ENCODE results near the gene SPIRE2.

SPIRE2 gene

DNA sequence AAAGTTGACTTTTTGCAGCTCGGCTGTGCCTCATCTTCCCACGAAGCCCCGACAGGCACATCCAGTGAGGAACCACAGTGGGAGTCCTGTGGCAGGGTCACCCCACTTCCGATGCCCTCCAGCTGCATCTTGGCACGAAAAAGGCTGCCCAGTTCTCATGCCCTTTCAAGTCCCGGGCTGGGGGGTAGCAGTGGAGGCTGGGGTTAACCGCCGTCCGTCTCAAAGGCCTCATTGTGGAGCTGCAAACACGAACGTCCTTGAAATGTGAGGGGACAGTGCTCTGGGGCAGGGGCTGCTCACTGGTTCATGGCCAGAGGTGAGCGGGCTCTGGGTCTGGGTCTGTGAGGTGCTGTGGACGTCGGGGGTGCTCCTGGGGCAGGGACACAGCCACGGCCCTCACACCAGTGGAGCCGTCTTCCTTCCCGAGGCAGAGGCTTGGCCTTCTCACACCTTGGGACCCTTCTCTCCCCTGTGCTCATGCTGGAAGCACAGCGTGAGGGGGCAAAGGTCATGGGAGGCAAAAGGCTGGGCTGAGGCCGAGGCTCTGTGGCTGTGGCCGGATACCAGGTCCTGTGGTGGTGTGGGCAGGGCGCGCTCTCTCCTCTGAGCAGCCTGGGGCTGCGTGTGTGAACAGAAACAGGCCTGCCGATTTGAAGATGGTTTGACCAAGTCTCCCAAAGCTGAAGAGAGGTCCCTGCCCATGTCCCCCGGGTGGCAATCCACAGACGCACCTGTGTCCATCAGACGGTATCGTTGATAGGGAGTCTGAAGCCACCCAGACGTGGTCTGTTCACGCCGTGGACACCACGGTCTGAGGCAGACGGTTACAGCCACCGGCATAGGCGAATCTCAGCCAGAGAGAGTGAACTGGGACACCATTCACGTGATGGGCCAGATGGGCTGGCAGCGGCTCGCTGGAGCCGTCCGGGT, 87.3 kb downstream of the SPIRE2 start:
- DNase-seq (no peak), ATAC-seq (no peak)

DNA sequence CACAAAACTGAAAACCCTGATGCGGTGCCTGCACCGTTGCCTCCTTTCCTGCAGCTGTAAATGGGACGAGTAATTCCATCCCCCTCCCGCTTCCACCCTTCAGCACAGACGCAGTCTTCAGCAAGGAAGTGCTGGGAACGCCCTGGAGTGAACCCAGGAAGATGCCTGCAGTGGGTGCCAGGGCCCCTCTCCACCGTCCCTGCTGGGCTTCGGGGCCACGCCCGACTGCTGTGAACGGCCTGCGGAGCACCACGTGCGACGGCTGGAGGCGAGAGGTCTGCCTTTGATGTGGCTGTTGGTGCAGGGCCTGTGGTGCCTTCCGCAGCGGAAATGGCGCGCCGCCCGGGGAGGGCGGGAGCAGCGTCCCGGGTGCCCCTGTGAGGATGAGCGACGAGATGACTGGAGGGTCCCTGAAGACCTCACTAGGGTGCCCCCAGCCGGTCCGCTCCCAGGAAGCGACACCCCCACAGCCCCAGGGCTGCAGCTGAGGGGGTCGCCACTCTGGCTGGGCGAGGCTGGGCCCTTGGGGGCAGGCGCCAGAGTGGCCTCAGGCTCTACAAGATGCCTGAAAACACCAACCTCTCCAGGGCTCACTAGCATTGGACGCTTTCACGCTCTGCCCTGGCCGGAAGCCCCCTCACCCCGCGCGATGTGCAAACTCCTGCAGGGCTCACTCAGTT, 89.6 kb downstream of the SPIRE2 start:
- ATAC-seq (peak; percentile 82), DNase-seq (peak; percentile 87)

DNA sequence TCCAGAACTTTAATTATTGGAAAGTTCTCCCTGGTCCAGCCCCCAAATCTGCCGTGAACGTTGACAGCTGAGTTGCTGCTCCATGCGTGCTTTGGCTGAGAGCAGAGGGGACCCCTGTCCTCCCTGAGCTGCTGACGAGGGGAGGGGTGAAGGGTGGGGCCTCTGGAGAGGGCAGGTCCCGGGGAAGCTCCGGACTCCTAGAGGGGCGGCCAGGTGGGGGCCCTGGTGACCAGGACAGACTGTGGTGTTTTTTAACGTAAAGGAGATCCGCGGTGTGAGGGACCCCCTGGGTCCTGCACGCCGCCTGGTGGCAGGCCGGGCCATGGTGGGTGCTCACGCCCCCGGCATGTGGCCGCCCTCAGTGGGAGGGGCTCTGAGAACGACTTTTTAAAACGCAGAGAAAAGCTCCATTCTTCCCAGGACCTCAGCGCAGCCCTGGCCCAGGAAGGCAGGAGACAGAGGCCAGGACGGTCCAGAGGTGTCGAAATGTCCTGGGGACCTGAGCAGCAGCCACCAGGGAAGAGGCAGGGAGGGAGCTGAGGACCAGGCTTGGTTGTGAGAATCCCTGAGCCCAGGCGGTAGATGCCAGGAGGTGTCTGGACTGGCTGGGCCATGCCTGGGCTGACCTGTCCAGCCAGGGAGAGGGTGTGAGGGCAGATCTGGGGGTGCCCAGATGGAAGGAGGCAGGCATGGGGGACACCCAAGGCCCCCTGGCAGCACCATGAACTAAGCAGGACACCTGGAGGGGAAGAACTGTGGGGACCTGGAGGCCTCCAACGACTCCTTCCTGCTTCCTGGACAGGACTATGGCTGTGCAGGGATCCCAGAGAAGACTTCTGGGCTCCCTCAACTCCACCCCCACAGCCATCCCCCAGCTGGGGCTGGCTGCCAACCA, 90.4 kb downstream of the SPIRE2 start, which contains the start of gene MC1R:
Gene MC1R, plus strand, starts transcription at position 410 of the 895 bp plus-strand sequence. Its CDS starts 397 bp downstream, at position 807.
- peak; percentile 20 for ATAC-seq
- DNase-seq = peak; percentile 46

DNA sequence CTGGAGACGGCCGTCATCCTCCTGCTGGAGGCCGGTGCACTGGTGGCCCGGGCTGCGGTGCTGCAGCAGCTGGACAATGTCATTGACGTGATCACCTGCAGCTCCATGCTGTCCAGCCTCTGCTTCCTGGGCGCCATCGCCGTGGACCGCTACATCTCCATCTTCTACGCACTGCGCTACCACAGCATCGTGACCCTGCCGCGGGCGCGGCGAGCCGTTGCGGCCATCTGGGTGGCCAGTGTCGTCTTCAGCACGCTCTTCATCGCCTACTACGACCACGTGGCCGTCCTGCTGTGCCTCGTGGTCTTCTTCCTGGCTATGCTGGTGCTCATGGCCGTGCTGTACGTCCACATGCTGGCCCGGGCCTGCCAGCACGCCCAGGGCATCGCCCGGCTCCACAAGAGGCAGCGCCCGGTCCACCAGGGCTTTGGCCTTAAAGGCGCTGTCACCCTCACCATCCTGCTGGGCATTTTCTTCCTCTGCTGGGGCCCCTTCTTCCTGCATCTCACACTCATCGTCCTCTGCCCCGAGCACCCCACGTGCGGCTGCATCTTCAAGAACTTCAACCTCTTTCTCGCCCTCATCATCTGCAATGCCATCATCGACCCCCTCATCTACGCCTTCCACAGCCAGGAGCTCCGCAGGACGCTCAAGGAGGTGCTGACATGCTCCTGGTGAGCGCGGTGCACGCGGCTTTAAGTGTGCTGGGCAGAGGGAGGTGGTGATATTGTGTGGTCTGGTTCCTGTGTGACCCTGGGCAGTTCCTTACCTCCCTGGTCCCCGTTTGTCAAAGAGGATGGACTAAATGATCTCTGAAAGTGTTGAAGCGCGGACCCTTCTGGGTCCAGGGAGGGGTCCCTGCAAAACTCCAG, 91.5 kb downstream of the SPIRE2 start:
- DNase-seq (no peak), ATAC-seq (no peak)

DNA sequence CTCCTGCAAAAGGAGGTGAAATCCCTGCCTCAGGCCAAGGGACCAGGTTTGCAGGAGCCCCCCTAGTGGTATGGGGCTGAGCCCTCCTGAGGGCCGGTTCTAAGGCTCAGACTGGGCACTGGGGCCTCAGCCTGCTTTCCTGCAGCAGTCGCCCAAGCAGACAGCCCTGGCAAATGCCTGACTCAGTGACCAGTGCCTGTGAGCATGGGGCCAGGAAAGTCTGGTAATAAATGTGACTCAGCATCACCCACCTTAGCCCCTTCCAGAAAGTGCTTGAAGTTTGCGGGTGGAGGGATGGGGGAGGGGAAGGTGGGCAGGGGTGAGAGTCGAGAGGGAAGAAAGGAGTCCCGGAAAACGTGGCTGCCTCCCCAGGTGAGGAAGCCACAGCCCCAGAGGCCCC, 92.4 kb downstream of the SPIRE2 start:
- DNase-seq (no peak), ATAC-seq (no peak)

Measured in stimulated activated naive CD8-positive, alpha-beta T cell treated with anti-CD3 and anti-CD28 coated beads, Interleukin-15, Interleukin-2, amounts not matched to agents 100 U/mL and 50 U/mL, for 24 hours (primary cell).